Measurements from ENCODE around the gene PKNOX2.
A peak's percentile ranks its signal among the peaks of the same experiment; 100 is the strongest.

Gene PKNOX2

GRCh38 chr11:125257190-125257579 lies 92.6 kb downstream of the PKNOX2 start:
- no peak for DNase-seq (ENCODE audit: low read depth)
- no peak overlapping the region for H3K4me3 ChIP-seq (ENCODE audit: low read depth, low read length)
- TF ChIP-seq CTCF (IDR thresholded peaks at IDR 0.05; ENCODE audit: low read depth, low read length, missing control alignments): peak; percentile 21

GRCh38 chr11:125257751-125258150 lies 93.2 kb downstream of the PKNOX2 start:
- H3K4me3 ChIP-seq (ENCODE audit: low read depth, low read length): no peak overlapping the region
- no peak for DNase-seq (ENCODE audit: low read depth)
- no peak for TF ChIP-seq CTCF (IDR thresholded peaks at IDR 0.05; ENCODE audit: low read depth, low read length, missing control alignments)

- TF ChIP-seq CTCF (IDR thresholded peaks at IDR 0.05; ENCODE audit: low read depth, low read length, missing control alignments): no peak
- no peak for DNase-seq (ENCODE audit: low read depth)
- no peak overlapping the region for H3K4me3 ChIP-seq (ENCODE audit: low read depth, low read length)
Measured at GRCh38 chr11:125258291-125259032, 93.9 kb downstream of the PKNOX2 start.

GRCh38 chr11:125261588-125261987 lies 97.0 kb downstream of the PKNOX2 start:
- TF ChIP-seq CTCF (IDR thresholded peaks at IDR 0.05; ENCODE audit: low read depth, low read length, missing control alignments): no peak
- no peak for DNase-seq (ENCODE audit: low read depth)

GRCh38 chr11:125262194-125262829 lies 97.8 kb downstream of the PKNOX2 start:
- H3K4me3 ChIP-seq (ENCODE audit: low read depth, low read length): no peak overlapping the region
- TF ChIP-seq CTCF (IDR thresholded peaks at IDR 0.05; ENCODE audit: low read depth, low read length, missing control alignments): no peak
- no peak for DNase-seq (ENCODE audit: low read depth)

More at GRCh38 chr11:125261588-125261987, 97.0 kb downstream of the PKNOX2 start:
- H3K4me3 ChIP-seq (ENCODE audit: low read depth, low read length): no peak overlapping the region

GRCh38 chr11:125262830-125263218 lies 98.3 kb downstream of the PKNOX2 start:
- H3K4me3 ChIP-seq (ENCODE audit: low read depth, low read length): no peak overlapping the region
- no peak for DNase-seq (ENCODE audit: low read depth)
- TF ChIP-seq CTCF (IDR thresholded peaks at IDR 0.05; ENCODE audit: low read depth, low read length, missing control alignments): no peak
